HUES6 (cell line): ENCODE results near the gene HK1.

Source experiments
- H3K27ac ChIP-seq: 2 replicates; pipeline ENCODE4 v1.7.0; 2013; ENCODE audit warnings: low read depth, mild to moderate bottlenecking, low read length, inconsistent platforms
- H3K27me3 ChIP-seq: 2 replicates; pipeline ENCODE4 v1.6.1; 2013; ENCODE audit warnings: low read length; ENCODE audit not compliant: control insufficient read depth, insufficient read depth
- H3K36me3 ChIP-seq: 2 replicates; pipeline ENCODE4 v1.6.1; 2013; ENCODE audit warnings: low read length; ENCODE audit not compliant: control insufficient read depth, insufficient read depth
- H3K4me1 ChIP-seq: 2 replicates; pipeline ENCODE4 v1.6.1; 2013; ENCODE audit warnings: low read length; ENCODE audit not compliant: control insufficient read depth, insufficient read depth
- H3K4me3 ChIP-seq: 2 replicates; pipeline ENCODE4 v1.5.1; 2013; ENCODE audit warnings: low read depth, low read length
- H3K9ac ChIP-seq: one replicate; pipeline ENCODE4 v1.6.1; 2013; ENCODE audit warnings: mild to moderate bottlenecking, low read length
- H3K9me3 ChIP-seq: 2 replicates; pipeline ENCODE4 v1.6.1; 2013; ENCODE audit warnings: low read depth, low read length; ENCODE audit not compliant: control insufficient read depth, insufficient read depth

HK1 gene

DNA sequence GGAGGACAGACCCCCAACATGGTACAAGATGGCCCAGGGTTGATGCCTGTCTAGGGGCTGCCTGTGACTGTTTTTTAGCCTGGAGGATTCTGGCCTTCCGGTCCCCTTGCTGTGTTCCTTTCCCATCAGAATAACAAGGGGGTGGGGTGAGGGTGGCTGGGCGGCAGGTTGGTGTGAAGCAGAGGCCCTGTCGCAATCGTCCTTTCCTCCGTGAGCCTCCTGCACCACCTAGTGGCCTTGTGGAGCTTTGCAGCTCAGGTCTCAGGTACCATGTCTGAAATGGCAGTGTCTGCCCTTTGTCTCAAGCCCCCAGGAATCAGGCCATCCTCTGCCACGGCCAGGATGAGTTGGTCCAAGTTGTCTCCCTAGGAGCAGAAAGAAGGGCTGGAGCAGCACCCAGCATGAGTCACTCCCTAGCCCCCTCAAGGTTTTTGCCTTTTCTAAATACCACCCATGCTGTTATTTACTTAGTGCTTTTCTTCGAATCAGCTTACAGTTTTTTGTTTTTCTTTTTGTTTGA, 114.2 kb downstream of the HK1 start:
- Histone ChIP-seq H3K27ac (no peak overlapping the region), H3K4me1 (peaks cover 26% of the 10 kb centered on the region), H3K9me3 (no peaks in the 10 kb centered on the region), H3K36me3 (peaks cover 77% of the 10 kb centered on the region), H3K4me3 (no peak overlapping the region), H3K9ac (no peak overlapping the region), H3K27me3 (no peaks in the 10 kb centered on the region)

DNA sequence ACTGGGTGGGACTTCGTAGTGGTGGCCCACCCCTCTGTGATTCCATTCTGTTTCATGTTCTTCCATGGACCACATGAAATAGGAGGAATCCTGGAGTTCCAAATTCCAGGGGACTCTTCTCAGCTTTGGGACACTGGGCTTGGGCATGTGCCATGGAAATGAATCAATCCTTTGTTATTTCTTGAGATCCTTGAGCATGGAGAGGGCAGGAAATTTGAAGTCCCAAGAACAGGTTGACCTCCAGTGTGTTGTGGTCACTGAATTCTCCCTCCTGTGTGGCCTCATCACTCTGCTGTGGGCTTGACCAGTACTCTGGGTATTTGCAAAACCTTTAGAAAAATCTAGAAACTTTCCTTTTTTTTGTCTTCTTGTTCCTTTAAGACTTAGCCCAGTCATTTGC, 115.7 kb downstream of the HK1 start:
- H3K9ac ChIP-seq = no peak overlapping the region
- no peak overlapping the region for H3K27ac ChIP-seq
- H3K4me3 ChIP-seq = no peak overlapping the region
- peaks cover 24% of the 10 kb centered on the region for H3K4me1 ChIP-seq
- H3K27me3 ChIP-seq = no peaks in the 10 kb centered on the region
- H3K9me3 ChIP-seq = no peaks in the 10 kb centered on the region
- peaks cover 77% of the 10 kb centered on the region for H3K36me3 ChIP-seq

DNA sequence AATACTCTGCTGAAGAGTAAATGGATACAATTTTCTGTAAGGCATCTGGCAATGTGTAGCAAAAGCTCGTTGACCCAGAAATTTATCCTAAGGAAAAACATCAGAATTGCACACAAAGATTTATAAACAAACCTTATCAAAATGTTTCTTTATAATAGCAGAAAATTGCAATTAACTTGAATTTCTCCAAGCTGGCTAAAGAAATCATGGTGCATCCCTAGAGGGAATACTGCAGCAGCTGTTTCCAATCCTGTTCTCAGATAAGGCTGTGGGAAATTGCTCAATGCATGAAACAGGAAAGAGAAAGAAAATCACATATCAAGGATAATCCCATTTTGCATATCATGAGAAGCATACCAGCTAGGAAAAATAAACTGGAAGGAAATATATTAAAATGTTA, 119.7 kb downstream of the HK1 start:
- H3K36me3 ChIP-seq = peaks cover 91% of the 10 kb centered on the region
- H3K9me3 ChIP-seq = no peaks in the 10 kb centered on the region
- H3K27ac ChIP-seq = no peak overlapping the region
- no peak overlapping the region for H3K4me3 ChIP-seq
- H3K9ac ChIP-seq = no peak overlapping the region
- no peaks in the 10 kb centered on the region for H3K27me3 ChIP-seq
- no peaks in the 10 kb centered on the region for H3K4me1 ChIP-seq

DNA sequence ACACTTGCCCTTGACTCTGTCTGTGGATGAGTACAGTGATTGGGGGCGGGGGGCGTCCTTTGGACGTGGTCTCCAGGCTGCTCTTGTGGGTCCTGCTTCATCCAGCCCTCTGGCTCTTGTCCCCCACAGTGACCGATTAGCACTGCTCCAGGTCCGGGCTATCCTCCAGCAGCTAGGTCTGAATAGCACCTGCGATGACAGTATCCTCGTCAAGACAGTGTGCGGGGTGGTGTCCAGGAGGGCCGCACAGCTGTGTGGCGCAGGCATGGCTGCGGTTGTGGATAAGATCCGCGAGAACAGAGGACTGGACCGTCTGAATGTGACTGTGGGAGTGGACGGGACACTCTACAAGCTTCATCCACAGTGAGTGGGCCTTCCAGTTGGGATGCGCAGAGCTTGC, 120.2 kb downstream of the HK1 start:
- H3K9me3 ChIP-seq = no peaks in the 10 kb centered on the region
- no peaks in the 10 kb centered on the region for H3K4me1 ChIP-seq
- no peaks in the 10 kb centered on the region for H3K27me3 ChIP-seq
- H3K4me3 ChIP-seq = no peak overlapping the region
- H3K27ac ChIP-seq = no peak overlapping the region
- peaks cover 93% of the 10 kb centered on the region for H3K36me3 ChIP-seq
- H3K9ac ChIP-seq = no peak overlapping the region

DNA sequence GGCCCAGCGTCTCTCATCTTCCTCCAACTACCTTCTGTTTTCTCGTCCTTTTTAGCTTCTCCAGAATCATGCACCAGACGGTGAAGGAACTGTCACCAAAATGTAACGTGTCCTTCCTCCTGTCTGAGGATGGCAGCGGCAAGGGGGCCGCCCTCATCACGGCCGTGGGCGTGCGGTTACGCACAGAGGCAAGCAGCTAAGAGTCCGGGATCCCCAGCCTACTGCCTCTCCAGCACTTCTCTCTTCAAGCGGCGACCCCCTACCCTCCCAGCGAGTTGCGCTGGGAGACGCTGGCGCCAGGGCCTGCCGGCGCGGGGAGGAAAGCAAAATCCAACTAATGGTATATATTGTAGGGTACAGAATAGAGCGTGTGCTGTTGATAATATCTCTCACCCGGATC, 122.6 kb downstream of the HK1 start:
- H3K4me3 ChIP-seq = no peak overlapping the region
- no peak overlapping the region for H3K27ac ChIP-seq
- peaks cover 6% of the 10 kb centered on the region for H3K4me1 ChIP-seq
- H3K27me3 ChIP-seq = no peaks in the 10 kb centered on the region
- H3K9me3 ChIP-seq = no peaks in the 10 kb centered on the region
- H3K36me3 ChIP-seq = peaks cover 82% of the 10 kb centered on the region
- H3K9ac ChIP-seq = no peak overlapping the region

DNA sequence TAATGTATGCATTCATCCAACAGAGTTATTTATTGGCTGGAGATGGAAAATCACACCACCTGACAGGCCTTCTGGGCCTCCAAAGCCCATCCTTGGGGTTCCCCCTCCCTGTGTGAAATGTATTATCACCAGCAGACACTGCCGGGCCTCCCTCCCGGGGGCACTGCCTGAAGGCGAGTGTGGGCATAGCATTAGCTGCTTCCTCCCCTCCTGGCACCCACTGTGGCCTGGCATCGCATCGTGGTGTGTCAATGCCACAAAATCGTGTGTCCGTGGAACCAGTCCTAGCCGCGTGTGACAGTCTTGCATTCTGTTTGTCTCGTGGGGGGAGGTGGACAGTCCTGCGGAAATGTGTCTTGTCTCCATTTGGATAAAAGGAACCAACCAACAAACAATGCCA, 123.1 kb downstream of the HK1 start:
- Histone ChIP-seq H3K36me3 (peaks cover 78% of the 10 kb centered on the region), H3K9me3 (no peaks in the 10 kb centered on the region), H3K4me3 (no peak overlapping the region)

DNA sequence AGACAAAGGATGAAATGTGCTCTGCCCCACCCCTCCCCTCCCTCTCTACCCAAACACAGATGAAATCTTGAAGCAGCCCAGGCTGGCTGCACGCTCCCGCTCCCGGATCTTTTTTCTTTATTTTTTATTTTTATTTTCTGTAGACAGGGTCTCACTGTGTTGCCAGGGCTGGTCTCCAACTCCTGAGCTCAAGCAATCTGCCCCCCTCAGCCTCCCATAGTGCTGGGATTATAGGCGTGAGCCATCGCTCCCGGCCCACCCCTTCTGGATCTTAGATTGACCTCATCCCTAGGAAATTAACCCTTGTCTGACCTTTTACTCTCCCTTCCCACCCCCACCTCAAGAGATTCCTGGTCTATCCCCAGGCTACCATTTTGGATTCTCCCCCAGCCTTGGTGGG, 124.1 kb downstream of the HK1 start:
- Histone ChIP-seq H3K4me3 (no peak overlapping the region), H3K9me3 (no peaks in the 10 kb centered on the region), H3K27ac (no peak overlapping the region), H3K4me1 (peaks cover 20% of the 10 kb centered on the region), H3K36me3 (peaks cover 68% of the 10 kb centered on the region), H3K27me3 (no peaks in the 10 kb centered on the region), H3K9ac (no peak overlapping the region)

More for the DNA sequence above, 123.1 kb downstream of the HK1 start:
- H3K27me3 ChIP-seq = no peaks in the 10 kb centered on the region
- no peak overlapping the region for H3K9ac ChIP-seq
- H3K4me1 ChIP-seq = peaks cover 10% of the 10 kb centered on the region
- H3K27ac ChIP-seq = no peak overlapping the region

DNA sequence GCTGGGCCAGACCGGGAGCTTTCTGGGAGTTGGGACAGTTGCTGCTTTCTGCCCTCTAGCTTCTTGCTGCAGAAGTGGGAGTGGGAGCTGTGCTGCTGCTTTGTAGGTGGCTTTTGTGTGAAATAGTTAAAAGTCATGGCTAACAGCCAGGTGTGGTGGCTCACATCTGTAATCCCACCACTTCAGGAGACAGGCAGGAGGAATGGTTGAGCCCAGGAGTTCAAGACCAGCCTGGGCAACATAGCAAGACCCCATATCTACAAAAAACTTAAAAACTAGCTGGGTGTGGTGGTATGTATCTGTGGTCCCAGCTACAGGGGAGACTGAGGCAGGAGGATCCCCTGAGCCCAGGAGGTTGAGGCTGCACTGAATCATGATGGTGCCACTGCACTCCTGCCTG, 124.8 kb downstream of the HK1 start:
- Histone ChIP-seq H3K4me1 (peaks cover 25% of the 10 kb centered on the region), H3K4me3 (no peak overlapping the region), H3K27ac (no peak overlapping the region), H3K9ac (no peak overlapping the region), H3K9me3 (no peaks in the 10 kb centered on the region), H3K27me3 (no peaks in the 10 kb centered on the region), H3K36me3 (peaks cover 62% of the 10 kb centered on the region)

DNA sequence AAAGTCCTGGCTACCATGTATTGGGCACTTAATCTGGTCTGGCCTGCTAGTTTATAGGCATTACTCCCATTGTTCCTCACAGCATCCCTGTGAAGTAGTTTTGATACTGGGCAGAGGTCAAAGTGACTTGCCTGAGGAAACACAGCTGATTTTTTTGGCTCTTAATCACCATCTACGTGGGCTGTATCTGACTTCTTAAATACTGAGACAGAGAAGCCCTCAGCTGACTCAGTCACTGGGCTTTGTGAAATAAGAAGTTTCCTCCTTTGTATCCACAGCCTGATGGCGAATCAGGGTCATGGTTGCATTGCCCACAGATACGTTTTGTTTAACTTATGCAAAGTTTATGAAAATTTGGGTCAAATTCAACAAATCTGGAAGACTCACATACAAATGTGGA, 125.2 kb downstream of the HK1 start:
- Histone ChIP-seq H3K4me3 (no peak overlapping the region), H3K36me3 (peaks cover 57% of the 10 kb centered on the region), H3K9me3 (no peaks in the 10 kb centered on the region), H3K27me3 (no peaks in the 10 kb centered on the region), H3K9ac (no peak overlapping the region), H3K4me1 (peaks cover 26% of the 10 kb centered on the region), H3K27ac (no peak overlapping the region)

DNA sequence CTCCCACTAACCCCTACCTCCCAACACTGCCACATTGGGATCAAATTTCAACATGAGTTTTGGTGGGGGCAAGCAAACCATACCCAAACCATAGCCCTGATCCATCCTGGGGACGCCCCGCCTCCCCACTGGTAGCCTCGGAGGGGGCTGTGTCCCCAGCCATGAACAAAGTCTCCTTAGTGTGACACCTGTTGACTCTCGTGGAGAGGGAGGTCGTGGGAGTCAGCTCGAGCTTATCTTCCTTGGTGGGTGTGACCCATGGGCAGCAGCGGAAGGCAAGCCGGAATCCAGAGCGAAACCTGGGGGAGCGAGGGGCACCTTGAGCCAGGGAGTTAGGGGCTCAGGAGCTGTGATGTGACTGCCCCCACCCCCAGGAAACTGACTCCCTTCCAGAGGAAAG, 126.5 kb downstream of the HK1 start:
- peaks cover 26% of the 10 kb centered on the region for H3K4me1 ChIP-seq
- no peak overlapping the region for H3K27ac ChIP-seq
- no peaks in the 10 kb centered on the region for H3K27me3 ChIP-seq
- no peaks in the 10 kb centered on the region for H3K9me3 ChIP-seq
- H3K9ac ChIP-seq = no peak overlapping the region
- peaks cover 44% of the 10 kb centered on the region for H3K36me3 ChIP-seq
- no peak overlapping the region for H3K4me3 ChIP-seq

DNA sequence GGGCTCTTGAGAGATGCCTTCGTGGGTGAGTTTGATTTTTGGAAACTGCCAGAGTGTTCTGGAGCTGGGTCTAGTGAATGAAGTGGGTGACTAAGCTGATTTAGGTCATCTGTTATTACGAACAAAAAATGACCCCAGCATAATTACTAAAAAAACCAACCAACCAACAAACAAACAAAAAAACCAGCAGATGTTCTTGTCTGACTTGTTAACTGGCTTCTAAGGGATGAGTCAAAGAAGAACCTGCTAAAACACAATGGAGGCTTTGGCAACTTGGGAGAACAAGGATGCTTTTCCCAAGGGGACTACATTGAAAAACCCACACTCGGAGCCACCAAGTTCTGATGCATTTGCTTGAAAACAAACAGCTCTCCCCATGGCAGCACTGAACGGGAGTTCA, 126.9 kb downstream of the HK1 start:
- Histone ChIP-seq H3K4me3 (no peak overlapping the region), H3K27ac (no peak overlapping the region), H3K9me3 (no peaks in the 10 kb centered on the region), H3K36me3 (peaks cover 40% of the 10 kb centered on the region), H3K27me3 (no peaks in the 10 kb centered on the region), H3K9ac (no peak overlapping the region), H3K4me1 (peaks cover 26% of the 10 kb centered on the region)

DNA sequence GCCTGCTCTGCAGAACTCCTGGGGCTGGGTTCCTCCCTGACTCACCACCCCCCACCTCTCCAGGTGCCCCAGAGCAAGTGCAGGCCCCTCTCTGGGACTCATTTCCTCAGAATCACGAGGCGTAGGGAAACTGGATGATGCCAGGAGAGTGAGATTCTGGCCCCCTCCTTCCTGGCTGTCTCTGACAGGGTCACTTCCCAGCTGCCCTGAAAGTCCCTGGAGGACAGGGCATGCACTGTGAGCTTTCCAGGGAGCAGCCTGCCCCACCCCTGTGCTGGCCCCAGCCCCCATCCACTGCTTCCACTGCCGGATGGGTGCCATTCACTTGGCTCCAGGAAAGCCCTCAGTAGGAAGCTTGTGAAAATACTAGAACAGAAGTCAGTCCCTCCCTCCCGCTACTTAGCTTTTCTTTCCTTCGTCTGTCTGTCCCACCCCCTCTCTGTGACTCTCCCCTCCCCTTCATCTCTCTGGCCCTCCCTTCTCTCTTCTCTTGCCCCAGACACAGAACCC, 128.1 kb downstream of the HK1 start:
- H3K4me1 ChIP-seq = peaks cover 26% of the 10 kb centered on the region

More for the DNA sequence above, 128.1 kb downstream of the HK1 start:
- no peak overlapping the region for H3K4me3 ChIP-seq
- no peaks in the 10 kb centered on the region for H3K27me3 ChIP-seq
- no peak overlapping the region for H3K9ac ChIP-seq
- H3K27ac ChIP-seq = no peak overlapping the region
- H3K9me3 ChIP-seq = no peaks in the 10 kb centered on the region
- H3K36me3 ChIP-seq = peaks cover 29% of the 10 kb centered on the region
